ENCODE measurements around the gene ABLIM3. TPM values are rescaled to one million over a fixed set of nuclear protein-coding genes. Genes with fewer than 3 reads are reported as not detected.

Gene ABLIM3
- total and polyA plus RNA-seq, 9 of the 15 experiments (the other 6 are each of a cell fraction or from before 2014, with no cell fraction given) = 0.03 to 0.38 (median 0.11) TPM

DNA sequence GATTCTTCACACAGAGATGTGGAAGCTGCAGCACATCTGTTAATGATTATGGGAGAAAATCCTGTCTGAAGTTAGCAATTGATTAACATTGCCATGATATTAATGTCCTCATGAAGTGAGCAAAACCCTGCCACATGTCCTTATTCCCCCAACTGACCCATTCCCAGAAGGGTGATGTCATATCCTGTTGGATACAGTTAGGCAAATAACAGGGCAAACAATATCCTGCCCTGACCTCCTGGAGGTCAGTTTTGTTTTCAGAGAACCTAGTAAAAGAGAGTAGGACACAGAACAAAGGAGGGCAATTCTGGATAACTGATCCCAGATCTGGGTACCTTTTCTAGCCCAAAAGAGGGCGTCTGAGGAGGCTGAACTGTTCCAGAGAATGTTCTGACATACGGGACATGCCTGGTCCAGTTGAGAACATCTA, 11.0 kb downstream of the ABLIM3 start:
- no peaks in the 10 kb centered on the region for H3K9me3 ChIP-seq (replicated peaks; ENCODE audit: control insufficient read depth, insufficient read depth, low read depth, low read length)
- CTCF ChIA-PET (ENCODE audit: low intra/inter-chr PET ratio) = no interaction called here
- POLR2A ChIA-PET = interaction anchor here (0.7 kb wide), 1 partner anchor 8 kb away, joined by 3 read pairs; no protein-coding TSS in a partner anchor
- H2AFZ ChIP-seq (ENCODE audit: low read depth, low read length) = no peak overlapping the region
- H3K4me3 ChIP-seq = no peak overlapping the region
- no peaks in the 10 kb centered on the region for H4K20me1 ChIP-seq (replicated peaks; ENCODE audit: control insufficient read depth, insufficient read depth, low read length)
- H3K27me3 ChIP-seq (ENCODE audit: control insufficient read depth in 2 of 2, insufficient read depth in 2 of 2, low read length in 2 of 2) = peaks cover 0 to 10% of the 10 kb centered on the region in 2 experiments; a peak in 1 of 5 replicates
- H3K4me2 ChIP-seq (ENCODE audit: insufficient read depth, low read length) = no peak overlapping the region
- no peak for DNase-seq (ENCODE audit: extremely low read depth in 1 of 4, low spot score in 3 of 4)
- intact Hi-C loops (cut with micrococcal nuclease) (no loop called here), in situ Hi-C loops (cut with MboI) (no loop called here)
- BruUV-seq (replicated peaks) = no TSS peak
- H3K4me1 ChIP-seq (replicated peaks in 1 of 2; ENCODE audit: control insufficient read depth in 2 of 2, insufficient read depth in 2 of 2, low read length in 2 of 2) = peaks cover 2 to 31% of the 10 kb centered on the region in 2 experiments; a peak in 4 of 5 replicates
- H3K27ac ChIP-seq (ENCODE audit: extremely low read depth, low read depth, low read length) = no peak overlapping the region
- H3K36me3 ChIP-seq (ENCODE audit: control insufficient read depth, insufficient read depth, low read length) = no peaks in the 10 kb centered on the region
- H3K79me2 ChIP-seq (ENCODE audit: control insufficient read depth, insufficient read depth, low read length) = no peaks in the 10 kb centered on the region
- no peak for ATAC-seq
- no peak overlapping the region for H3K9ac ChIP-seq (ENCODE audit: insufficient read depth in 1 of 2, low read depth in 2 of 2, low read length in 2 of 2)
- no peaks in the 10 kb centered on the region for H3K9me1 ChIP-seq (ENCODE audit: control insufficient read depth, insufficient read depth, low read length)
- 50% methylated on average over 2 of the region's 2 CpGs for WGBS (ENCODE audit: insufficient coverage, low coverage, missing lambda C conversion rate)
- FAIRE-seq = peak; percentile 6
- TF ChIP-seq NR2C2 (CRISPR knock-in tag; IDR thresholded peaks at IDR 0.05) = no peak
- peak; percentile 52 for TF ChIP-seq NR2C2 (tag; IDR thresholded peaks at IDR 0.05)
- TF ChIP-seq SMARCE1 (IDR thresholded peaks at IDR 0.05) = no peak
- no peak for TF ChIP-seq ZNF507 (tag; conservative IDR thresholded peaks at IDR 0.05)
- TF ChIP-seq, protein P1, sequence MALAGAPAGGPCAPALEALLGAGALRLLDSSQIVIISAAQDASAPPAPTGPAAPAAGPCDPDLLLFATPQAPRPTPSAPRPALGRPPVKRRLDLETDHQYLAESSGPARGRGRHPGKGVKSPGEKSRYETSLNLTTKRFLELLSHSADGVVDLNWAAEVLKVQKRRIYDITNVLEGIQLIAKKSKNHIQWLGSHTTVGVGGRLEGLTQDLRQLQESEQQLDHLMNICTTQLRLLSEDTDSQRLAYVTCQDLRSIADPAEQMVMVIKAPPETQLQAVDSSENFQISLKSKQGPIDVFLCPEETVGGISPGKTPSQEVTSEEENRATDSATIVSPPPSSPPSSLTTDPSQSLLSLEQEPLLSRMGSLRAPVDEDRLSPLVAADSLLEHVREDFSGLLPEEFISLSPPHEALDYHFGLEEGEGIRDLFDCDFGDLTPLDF (CRISPR knock-in tag; IDR thresholded peaks at IDR 0.05) = no peak
- TF ChIP-seq, protein P2, sequence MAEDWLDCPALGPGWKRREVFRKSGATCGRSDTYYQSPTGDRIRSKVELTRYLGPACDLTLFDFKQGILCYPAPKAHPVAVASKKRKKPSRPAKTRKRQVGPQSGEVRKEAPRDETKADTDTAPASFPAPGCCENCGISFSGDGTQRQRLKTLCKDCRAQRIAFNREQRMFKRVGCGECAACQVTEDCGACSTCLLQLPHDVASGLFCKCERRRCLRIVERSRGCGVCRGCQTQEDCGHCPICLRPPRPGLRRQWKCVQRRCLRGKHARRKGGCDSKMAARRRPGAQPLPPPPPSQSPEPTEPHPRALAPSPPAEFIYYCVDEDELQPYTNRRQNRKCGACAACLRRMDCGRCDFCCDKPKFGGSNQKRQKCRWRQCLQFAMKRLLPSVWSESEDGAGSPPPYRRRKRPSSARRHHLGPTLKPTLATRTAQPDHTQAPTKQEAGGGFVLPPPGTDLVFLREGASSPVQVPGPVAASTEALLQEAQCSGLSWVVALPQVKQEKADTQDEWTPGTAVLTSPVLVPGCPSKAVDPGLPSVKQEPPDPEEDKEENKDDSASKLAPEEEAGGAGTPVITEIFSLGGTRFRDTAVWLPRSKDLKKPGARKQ (CRISPR knock-in tag; IDR thresholded peaks at IDR 0.05) = no peak
- no peak for TF ChIP-seq FOXA1 (IDR thresholded peaks at IDR 0.05; ENCODE audit: borderline replicate concordance)
- TF ChIP-seq, protein P3, sequence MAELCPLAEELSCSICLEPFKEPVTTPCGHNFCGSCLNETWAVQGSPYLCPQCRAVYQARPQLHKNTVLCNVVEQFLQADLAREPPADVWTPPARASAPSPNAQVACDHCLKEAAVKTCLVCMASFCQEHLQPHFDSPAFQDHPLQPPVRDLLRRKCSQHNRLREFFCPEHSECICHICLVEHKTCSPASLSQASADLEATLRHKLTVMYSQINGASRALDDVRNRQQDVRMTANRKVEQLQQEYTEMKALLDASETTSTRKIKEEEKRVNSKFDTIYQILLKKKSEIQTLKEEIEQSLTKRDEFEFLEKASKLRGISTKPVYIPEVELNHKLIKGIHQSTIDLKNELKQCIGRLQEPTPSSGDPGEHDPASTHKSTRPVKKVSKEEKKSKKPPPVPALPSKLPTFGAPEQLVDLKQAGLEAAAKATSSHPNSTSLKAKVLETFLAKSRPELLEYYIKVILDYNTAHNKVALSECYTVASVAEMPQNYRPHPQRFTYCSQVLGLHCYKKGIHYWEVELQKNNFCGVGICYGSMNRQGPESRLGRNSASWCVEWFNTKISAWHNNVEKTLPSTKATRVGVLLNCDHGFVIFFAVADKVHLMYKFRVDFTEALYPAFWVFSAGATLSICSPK (IDR thresholded peaks at IDR 0.05; ENCODE audit: borderline replicate concordance) = no peak
- no peak for TF ChIP-seq ZNF551 (CRISPR knock-in tag; IDR thresholded peaks at IDR 0.05)
- no peak for TF ChIP-seq ZNF347 (CRISPR knock-in tag; IDR thresholded peaks at IDR 0.05; ENCODE audit: low read depth)
- no peak for TF ChIP-seq GABPB2 (CRISPR knock-in tag; conservative IDR thresholded peaks at IDR 0.05)
- TF ChIP-seq ZNF224 (CRISPR knock-in tag; IDR thresholded peaks at IDR 0.05) = no peak
- TF ChIP-seq SIX5 (IDR thresholded peaks at IDR 0.05; ENCODE audit: borderline replicate concordance in 1 of 2, insufficient read depth in 1 of 2, low read depth in 1 of 2, low read length in 2 of 2) = no peak
- TF ChIP-seq, protein P4, sequence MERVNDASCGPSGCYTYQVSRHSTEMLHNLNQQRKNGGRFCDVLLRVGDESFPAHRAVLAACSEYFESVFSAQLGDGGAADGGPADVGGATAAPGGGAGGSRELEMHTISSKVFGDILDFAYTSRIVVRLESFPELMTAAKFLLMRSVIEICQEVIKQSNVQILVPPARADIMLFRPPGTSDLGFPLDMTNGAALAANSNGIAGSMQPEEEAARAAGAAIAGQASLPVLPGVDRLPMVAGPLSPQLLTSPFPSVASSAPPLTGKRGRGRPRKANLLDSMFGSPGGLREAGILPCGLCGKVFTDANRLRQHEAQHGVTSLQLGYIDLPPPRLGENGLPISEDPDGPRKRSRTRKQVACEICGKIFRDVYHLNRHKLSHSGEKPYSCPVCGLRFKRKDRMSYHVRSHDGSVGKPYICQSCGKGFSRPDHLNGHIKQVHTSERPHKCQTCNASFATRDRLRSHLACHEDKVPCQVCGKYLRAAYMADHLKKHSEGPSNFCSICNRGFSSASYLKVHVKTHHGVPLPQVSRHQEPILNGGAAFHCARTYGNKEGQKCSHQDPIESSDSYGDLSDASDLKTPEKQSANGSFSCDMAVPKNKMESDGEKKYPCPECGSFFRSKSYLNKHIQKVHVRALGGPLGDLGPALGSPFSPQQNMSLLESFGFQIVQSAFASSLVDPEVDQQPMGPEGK (CRISPR knock-in tag; IDR thresholded peaks at IDR 0.05; ENCODE audit: borderline replicate concordance) = no peak
- no peak for TF ChIP-seq TAF15 (IDR thresholded peaks at IDR 0.05; ENCODE audit: low read depth, low read length)
- no peak for TF ChIP-seq ZKSCAN1 (IDR thresholded peaks at IDR 0.05; ENCODE audit: low read depth, low read length)
- TF ChIP-seq ZNF3 (CRISPR knock-in tag; IDR thresholded peaks at IDR 0.05) = no peak
- no peak for TF ChIP-seq ZFPM2 (CRISPR knock-in tag; IDR thresholded peaks at IDR 0.05)

Measured in K562 (cell line).